HEK293T (cell line): Measurements from ENCODE around the gene SLC25A4.
A peak's percentile ranks its signal among the peaks of the same experiment; 100 is the strongest.
"Not testable (repeated sequence)": the region's sequence is repeated elsewhere in the genome, so short reads cannot be mapped to it uniquely, and the experiment has no call there.

ENCODE experiments used
- CTCF ChIA-PET: fragments of 350-600 bp; formaldehyde crosslinking; extraction: SDS; loops from one replicate; lab custom pipeline; 2021; ENCODE audit warnings: antibody characterized with exemption, inconsistent platforms; lab: Yijun Ruan, JAX
- POLR2A ChIA-PET: fragments of 350-600 bp; formaldehyde crosslinking; extraction: SDS; loops from one replicate; lab custom pipeline; 2020; ENCODE audit warnings: antibody characterized with exemption, inconsistent platforms; lab: Yijun Ruan, JAX
- DNase-seq: peaks from one replicate; pipeline ENCODE4 v3.0.0; 2012; ENCODE audit warnings: mixed read lengths; ENCODE audit errors: extremely low spot score
- ARNT ChIP-seq: fragments of 450-650 bp; IDR thresholded peaks from 2 replicates; pipeline ENCODE4 v1.6.1; 2017; ENCODE audit warnings: mild to moderate bottlenecking
- BHLHE40 ChIP-seq: fragments of 450-650 bp; IDR thresholded peaks from 2 replicates; pipeline ENCODE4 v1.6.1; 2016; ENCODE audit warnings: mild to moderate bottlenecking, moderate library complexity, borderline replicate concordance
- CTBP1 ChIP-seq: fragments of 450-650 bp; IDR thresholded peaks from 2 replicates; pipeline ENCODE4 v1.6.1; 2016; ENCODE audit warnings: borderline replicate concordance
- FOXA1 ChIP-seq: fragments of 450-650 bp; IDR thresholded peaks from 2 replicates; pipeline ENCODE4 v1.6.1; 2016; ENCODE audit warnings: mild to moderate bottlenecking
- FOXK2 ChIP-seq: fragments of 450-650 bp; IDR thresholded peaks from 2 replicates; pipeline ENCODE4 v1.6.1; 2016; ENCODE audit warnings: mild to moderate bottlenecking
- FOXM1 ChIP-seq: fragments of 450-650 bp; IDR thresholded peaks from 2 replicates; pipeline ENCODE4 v1.6.1; 2017; ENCODE audit warnings: mild to moderate bottlenecking, borderline replicate concordance
- HDGF ChIP-seq: fragments of 450-650 bp; IDR thresholded peaks from 2 replicates; pipeline ENCODE4 v1.6.1; 2017; ENCODE audit warnings: antibody characterized with exemption, borderline replicate concordance
- L3MBTL2 ChIP-seq: fragments of 450-650 bp; conservative IDR thresholded peaks from 2 replicates; pipeline ENCODE4 v1.6.1; 2016; ENCODE audit warnings: mild to moderate bottlenecking
- LEF1 ChIP-seq: fragments of 450-650 bp; IDR thresholded peaks from 2 replicates; pipeline ENCODE4 v1.6.1; 2017; ENCODE audit warnings: mild to moderate bottlenecking, borderline replicate concordance
- NFRKB ChIP-seq: fragments of 450-650 bp; IDR thresholded peaks from 2 replicates; pipeline ENCODE4 v1.6.1; 2016; ENCODE audit warnings: mild to moderate bottlenecking, moderate library complexity
- PKNOX1 ChIP-seq: fragments of 450-650 bp; IDR thresholded peaks from 2 replicates; pipeline ENCODE4 v1.6.1; 2016
- SP1 ChIP-seq: fragments of 450-650 bp; IDR thresholded peaks from 2 replicates; pipeline ENCODE4 v1.6.1; 2017
- SUZ12 ChIP-seq: fragments of 450-650 bp; IDR thresholded peaks from 2 replicates; pipeline ENCODE4 v1.6.1; 2016; ENCODE audit warnings: mild to moderate bottlenecking
- TARDBP ChIP-seq: fragments of 450-650 bp; IDR thresholded peaks from 2 replicates; pipeline ENCODE4 v1.6.1; 2016
- ZNF384 ChIP-seq: fragments of 450-650 bp; IDR thresholded peaks from 2 replicates; pipeline ENCODE4 v1.6.1; 2016

SLC25A4 gene

GRCh38 chr4:185115827-185116232 is 27.2 kb upstream of the SLC25A4 start:
- DNase-seq: peak; percentile 66
- TF ChIP-seq BHLHE40: no peak
- peak; percentile 44; the same call in 1 of the 2 replicates for TF ChIP-seq L3MBTL2
- ChIA-PET CTCF (interaction anchor here (0.9 to 4.3 kb wide), 3 partner anchors 19 to 111 kb away, joined by 3 to 15 read pairs (median 4); no protein-coding TSS in a partner anchor), POLR2A (interaction anchor here (0.7 to 1.9 kb wide), 13 partner anchors 8 to 382 kb away, joined by 3 to 11 read pairs (median 4); partner anchors contain the start of genes CENPU and SLC25A4)

GRCh38 chr4:185117300-185117934 is 25.6 kb upstream of the SLC25A4 start:
- TF ChIP-seq BHLHE40 (no peak), NFRKB (no peak), LEF1 (no peak), SP1 (no peak), FOXA1 (no peak), ARNT (no peak), HDGF (no peak), SUZ12 (no peak), FOXK2 (no peak), TARDBP (no peak), PKNOX1 (no peak), ZNF384 (no peak)
- ChIA-PET CTCF (interaction anchor here (1.1 to 4.3 kb wide), 2 partner anchors 17 to 112 kb away, joined by 3 to 15 read pairs; no protein-coding TSS in a partner anchor), POLR2A (interaction anchor here (0.8 to 1.9 kb wide), 3 partner anchors 10 to 26 kb away, joined by 3 to 11 read pairs (median 8); partner anchors contain the start of gene SLC25A4)
- DNase-seq: no peak

GRCh38 chr4:185118876-185119275 is 24.2 kb upstream of the SLC25A4 start:
- POLR2A ChIA-PET: no interaction called here
- CTCF ChIA-PET: interaction anchor here (0.6 to 0.9 kb wide), 2 partner anchors 15 to 124 kb away, joined by 3 to 4 read pairs; no protein-coding TSS in a partner anchor
- no peak for TF ChIP-seq LEF1
- TF ChIP-seq CTBP1: no peak

DNA sequence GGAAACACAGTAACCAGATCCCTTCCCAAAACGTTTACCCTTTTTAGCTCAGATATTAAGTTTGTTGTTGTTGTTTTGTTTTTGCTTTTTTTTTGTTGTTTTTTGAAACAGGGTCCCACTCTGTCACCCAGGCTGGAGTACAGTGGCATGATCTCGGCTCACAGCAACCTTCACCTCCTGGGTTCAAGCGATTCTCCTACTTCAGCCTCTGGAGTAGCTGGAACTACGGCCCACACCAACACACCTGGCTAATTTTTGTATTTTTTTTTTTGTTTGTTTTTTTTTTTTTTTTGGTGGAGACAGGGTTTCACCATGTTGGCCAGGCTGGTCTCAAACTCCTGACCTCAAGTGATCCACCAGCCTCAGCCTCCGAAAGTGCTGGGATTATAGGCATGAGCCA is 23.6 kb upstream of the SLC25A4 start:
- CTCF ChIA-PET: interaction anchor here (0.6 kb wide), 2 partner anchors 23 to 124 kb away, joined by 4 read pairs; no protein-coding TSS in a partner anchor
- not testable (repeated sequence) for DNase-seq
- POLR2A ChIA-PET: interaction anchor here (0.9 kb wide), 1 partner anchor 385 kb away, joined by 3 read pairs; the partner anchor contains the start of gene CENPU

More at GRCh38 chr4:185118876-185119275, 24.2 kb upstream of the SLC25A4 start:
- DNase-seq: no peak

DNA sequence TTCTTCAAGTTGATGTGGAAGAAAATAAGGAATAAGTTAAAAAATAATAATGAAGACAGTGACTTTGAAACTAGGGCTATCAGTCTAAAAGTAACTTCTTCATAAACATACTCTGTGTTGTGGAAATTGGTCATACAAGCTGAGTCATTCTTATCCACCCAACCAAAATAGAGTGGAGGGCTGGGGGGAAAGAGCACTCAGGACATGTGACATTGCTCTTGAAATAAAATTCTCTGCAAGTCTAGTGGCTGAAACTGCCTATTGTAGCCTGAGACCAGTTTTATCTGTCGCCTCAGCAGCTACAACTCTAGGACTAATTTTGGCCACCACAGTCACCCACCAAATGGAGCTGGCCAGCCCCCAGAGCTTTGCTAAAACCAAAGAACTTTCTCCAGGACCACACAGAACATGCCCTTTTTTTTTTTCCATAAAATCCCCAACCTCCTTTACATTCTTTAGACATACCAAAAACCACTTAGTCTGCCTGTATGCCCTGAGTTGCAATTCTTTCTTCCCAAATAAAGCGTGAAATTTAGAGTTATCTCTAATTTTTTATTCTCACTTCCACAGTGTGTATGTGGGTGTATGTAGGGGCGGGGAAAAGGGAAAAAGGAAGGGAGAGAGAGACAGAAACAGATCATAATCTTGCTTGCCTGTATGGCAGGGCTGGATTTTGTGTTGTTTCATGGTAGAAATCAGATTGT is 23.0 kb upstream of the SLC25A4 start:
- no peak for DNase-seq
- ChIA-PET CTCF (interaction anchor here (0.5 to 0.9 kb wide), 5 partner anchors 14 to 951 kb away, joined by 3 to 4 read pairs (median 4); no protein-coding TSS in a partner anchor), POLR2A (interaction anchor here (0.9 kb wide), 1 partner anchor 386 kb away, joined by 3 read pairs; the partner anchor contains the start of gene CENPU)
- no peak for TF ChIP-seq CTBP1
- TF ChIP-seq BHLHE40: no peak
- TF ChIP-seq FOXA1: no peak
- TF ChIP-seq PKNOX1: no peak
- no peak for TF ChIP-seq NFRKB

GRCh38 chr4:185120631-185120946 is 22.5 kb upstream of the SLC25A4 start:
- ChIA-PET POLR2A (no interaction called here), CTCF (interaction anchor here (0.5 to 0.9 kb wide), 4 partner anchors 14 to 950 kb away, joined by 3 to 4 read pairs (median 4); no protein-coding TSS in a partner anchor)
- TF ChIP-seq LEF1 (no peak), TARDBP (no peak), SP1 (no peak), SUZ12 (no peak), CTBP1 (no peak), FOXA1 (no peak), ARNT (no peak), L3MBTL2 (no peak), FOXM1 (no peak), FOXK2 (no peak), HDGF (no peak), NFRKB (no peak), BHLHE40 (no peak), ZNF384 (no peak)
- DNase-seq: no peak

DNA sequence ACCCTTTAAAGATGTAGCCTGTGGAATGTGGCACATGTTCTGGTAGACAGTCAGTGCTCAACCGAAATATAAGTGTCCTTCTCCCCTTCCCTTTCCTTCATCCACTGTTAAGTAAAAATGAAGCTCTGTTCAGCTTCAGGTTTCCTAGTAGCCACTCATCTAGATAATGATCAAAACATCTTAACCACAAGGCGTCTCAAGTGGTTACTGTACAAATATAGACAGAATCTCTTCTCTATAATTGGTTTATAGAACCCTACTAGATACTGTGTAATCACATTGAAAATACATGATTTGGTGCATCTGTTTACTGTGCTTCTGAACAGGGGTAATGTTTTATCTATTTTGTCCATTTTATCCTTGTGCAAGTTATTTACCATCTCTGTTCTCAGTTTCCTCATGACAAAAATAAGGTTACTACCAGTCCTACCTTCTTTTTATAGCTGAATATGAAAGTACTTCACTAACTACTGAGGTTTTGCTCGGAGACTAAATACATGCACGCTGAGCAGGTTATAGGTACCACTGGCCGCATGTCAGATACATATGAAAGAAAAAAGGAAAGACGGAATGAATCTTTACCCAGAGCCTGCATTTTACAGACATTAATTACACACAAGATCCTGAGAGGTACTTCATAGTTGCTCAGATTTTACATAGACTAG is 20.3 kb upstream of the SLC25A4 start:
- ChIA-PET CTCF (interaction anchor here (1.0 to 4.2 kb wide), 4 partner anchors 11 to 916 kb away, joined by 3 to 18 read pairs (median 5); no protein-coding TSS in a partner anchor), POLR2A (interaction anchor here (1.3 to 2.0 kb wide), 2 partner anchors 12 to 20 kb away, joined by 5 to 6 read pairs; partner anchors contain the start of gene SLC25A4)
- DNase-seq: no peak
- TF ChIP-seq SUZ12: no peak
- no peak for TF ChIP-seq L3MBTL2
- no peak for TF ChIP-seq ZNF384
- no peak for TF ChIP-seq NFRKB
- TF ChIP-seq HDGF: no peak
- TF ChIP-seq BHLHE40: no peak
